Stimulated activated CD8-positive, alpha-beta memory T cell treated with anti-CD3 and anti-CD28 coated beads, Interleukin-7, amount 100 ng/mL, for 4 hours (primary cell): ENCODE results near the gene TMEM183A.
"Not testable (repeated sequence)": the region's sequence is repeated elsewhere in the genome, so short reads cannot be mapped to it uniquely, and the experiment has no call there.

ENCODE experiments used
- DNase-seq, 2 donors: peaks; one replicate each; pipeline ENCODE4 v3.0.0-alpha.2; 2020; ENCODE audit warnings: low read depth in 2 of 2

Gene TMEM183A

DNA sequence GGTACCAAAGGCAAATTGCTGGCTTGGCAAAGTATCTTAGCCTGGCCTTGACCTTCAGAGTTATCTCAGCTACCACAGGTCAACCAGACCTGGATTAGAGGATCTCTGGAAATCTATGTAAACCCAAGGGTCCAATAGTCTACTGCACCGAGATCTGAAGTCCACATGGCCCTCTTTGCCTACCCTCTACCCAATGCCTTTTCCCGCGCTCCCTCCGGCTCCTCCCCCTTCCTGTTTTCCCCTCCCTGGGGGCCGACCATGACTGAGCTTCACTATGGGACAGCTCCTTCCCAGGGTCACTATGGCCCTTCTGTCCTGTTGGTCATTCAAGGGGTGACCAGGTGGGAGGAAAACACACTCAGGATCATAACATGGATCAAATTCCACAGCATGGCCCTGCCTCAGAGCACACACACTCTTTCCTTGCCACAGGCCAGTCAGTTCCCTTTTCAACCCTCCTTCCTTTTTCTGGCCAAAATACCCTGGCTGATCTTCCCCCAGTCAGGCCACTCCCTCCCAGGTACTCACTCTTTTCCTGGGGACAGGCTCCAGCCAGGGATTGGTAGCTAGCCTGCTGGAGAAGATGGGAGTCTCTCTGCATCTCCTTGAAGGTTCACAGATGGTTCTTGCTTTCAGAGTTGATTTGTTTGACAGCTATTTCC is 19.1 kb upstream of the TMEM183A start:
- no peak for DNase-seq

DNA sequence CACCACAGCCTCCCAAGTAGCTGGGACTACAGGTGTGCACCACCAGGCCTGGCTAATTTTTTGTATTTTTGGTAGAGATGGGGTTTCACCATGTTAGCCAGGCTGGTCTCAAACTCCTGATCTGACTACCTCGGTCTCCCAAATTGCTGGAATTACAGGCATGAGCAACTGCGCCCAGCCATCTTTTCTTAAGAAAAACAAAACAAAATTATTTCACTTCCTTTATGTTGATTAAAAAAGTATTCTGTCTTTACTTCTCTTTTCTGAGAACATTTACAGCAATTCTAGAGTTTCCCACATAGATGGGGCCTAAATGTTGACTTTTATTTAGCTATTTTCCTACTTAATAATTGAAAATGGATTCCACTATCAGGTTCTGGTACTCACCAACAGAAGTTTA is 17.3 kb upstream of the TMEM183A start:
- DNase-seq, result no peak

DNA sequence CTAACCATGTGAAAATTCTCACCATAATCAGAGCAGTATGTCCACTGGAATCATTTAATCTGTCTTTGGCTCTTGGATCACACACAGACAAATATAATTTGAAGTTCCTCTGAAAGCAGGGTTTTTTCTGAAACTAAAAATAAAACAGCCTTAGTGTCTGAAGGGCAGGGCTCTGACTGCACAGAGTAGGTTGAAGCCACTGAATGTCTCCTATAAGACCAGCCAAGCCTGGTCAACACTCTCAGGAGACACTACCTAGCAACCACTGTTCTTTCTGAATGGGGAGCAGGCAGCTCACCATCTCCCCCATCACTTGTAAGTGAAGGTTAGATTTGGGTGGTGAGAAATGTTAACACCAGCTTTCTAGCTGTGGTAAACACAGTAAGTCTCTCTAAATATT is 16.1 kb upstream of the TMEM183A start:
- no peak for DNase-seq

DNA sequence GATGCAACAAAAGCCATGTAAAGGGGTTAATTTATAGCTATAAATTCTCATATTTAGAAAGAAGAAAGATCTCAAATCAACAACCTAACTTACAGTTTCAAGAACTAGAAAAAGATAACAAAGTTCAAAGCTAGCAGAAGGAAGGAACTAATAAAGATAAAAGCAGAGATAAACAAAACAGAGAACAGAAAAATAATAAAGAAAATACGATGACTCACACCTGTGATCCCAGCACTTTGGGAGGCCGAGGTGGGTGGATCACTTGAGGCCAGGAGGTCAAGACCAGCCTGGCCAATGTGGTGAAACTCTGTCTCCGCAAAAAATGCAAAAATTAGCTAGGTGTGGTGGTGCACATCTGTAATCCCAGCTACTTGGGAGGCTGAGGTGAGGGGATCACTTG is 12.4 kb upstream of the TMEM183A start:
- no peak for DNase-seq

DNA sequence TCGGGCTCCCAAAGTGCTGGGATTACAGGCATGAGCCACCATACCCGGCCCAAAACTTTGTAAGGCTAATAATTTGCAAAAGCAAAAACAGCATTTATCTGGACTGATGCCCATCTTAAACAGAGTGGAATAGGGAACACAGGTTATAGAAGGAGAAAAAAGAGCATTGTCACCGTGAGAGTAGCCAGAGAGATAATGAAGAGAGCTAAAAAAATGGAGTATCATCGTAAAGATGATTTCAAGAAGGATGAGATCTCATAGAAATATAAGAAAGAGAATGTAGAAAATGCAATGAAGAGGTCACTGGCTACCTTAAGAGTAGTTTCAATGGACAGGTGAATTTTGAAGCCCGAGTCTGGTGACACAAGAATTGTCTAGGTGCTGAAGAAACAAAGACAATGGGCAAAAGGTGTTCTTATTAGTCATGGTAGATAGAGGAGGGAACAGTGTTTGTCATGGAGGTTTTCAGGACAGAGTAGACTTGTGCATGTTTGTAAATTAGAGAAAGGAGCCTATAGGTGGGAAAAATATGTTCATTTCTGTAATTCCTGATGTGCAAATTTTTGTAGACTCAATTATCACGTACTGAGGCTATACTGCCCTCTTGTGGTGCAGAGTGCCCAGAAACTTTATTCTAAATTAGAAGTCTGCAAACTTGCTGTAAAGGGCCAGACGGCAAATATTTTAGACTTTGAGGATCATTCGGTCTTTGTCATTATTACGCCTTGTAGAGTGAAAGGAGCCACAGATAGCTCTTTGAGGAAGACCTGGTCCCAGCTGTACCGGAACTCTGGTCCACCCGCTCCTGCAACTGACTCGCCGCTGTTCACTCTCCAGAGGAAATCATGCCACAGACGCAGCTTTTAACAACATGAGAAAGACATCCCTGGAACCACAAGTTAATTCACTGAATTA is 8.1 kb upstream of the TMEM183A start:
- DNase-seq, result peak in 1 of 2 donors; percentile 38

DNA sequence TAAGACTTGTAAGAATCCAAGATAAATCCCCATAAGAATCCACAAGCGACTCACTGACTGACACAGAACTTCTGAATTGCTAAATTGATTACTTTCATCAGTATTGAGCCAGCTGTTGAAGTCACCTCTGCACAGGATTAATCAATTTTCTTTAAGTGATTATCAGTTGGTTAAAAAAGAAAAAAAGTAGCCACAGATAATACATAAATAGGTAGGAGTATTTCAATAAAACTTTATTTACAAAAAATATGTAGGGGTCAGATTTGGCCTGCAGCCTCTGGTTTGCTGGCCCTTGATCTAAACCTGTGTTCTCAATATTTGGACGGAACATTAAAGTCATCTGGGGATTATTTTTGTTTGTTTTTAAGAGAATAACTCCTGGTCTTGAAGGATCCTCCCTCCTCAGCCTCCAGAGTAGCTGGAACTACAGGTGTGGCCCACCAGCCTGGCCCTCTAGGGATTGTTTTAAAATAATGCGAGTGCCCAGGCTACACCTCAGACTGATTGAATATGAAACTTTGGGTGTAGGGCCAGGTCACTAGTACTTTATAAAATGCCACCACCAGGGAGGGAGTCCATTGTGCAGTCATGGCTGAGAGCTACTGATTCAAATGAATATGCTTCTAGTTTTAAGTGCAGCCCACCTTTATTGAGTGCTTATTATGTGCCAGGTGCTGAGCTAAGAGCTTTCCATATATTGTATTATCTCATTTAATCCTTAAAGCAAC is 6.8 kb upstream of the TMEM183A start:
- DNase-seq, result no peak

DNA sequence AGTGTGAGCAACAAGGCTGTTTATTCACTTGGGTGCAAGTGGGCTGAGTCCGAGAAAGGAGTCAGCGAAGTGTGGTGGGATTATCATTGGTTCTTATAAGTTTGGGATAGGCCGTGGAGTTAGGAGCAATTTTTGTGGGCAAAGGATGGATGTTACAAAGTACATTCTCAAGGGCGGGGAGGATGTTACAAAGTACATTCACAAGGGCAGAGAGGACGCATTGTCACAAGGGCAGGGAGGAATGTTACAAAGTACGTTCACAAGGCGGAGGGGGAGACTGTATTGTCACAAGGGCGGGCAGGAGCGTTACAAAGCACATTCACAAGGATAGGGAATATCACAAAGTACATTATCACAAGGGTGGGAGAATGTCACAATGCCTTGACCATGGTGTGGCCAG is 5.2 kb upstream of the TMEM183A start:
- DNase-seq, result no peak

DNA sequence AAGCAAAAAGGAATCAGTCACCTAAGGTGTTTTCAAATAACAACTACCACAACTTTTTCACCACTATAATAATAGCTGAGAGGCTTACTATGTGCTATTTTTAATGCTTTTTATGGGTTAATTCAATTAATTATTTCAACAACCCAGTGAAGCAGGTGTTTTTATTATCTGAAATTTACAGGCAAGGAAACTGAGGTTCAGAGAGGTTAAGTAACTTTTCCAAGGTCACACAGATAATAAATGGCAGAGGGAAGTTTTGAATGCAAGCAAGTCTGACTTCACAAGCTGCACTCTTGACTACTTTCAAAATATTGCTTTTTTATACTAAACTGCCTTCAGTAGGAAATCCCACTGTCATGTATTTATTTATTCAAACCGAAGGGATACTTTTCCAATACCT is 4.2 kb upstream of the TMEM183A start:
- DNase-seq, result no peak

DNA sequence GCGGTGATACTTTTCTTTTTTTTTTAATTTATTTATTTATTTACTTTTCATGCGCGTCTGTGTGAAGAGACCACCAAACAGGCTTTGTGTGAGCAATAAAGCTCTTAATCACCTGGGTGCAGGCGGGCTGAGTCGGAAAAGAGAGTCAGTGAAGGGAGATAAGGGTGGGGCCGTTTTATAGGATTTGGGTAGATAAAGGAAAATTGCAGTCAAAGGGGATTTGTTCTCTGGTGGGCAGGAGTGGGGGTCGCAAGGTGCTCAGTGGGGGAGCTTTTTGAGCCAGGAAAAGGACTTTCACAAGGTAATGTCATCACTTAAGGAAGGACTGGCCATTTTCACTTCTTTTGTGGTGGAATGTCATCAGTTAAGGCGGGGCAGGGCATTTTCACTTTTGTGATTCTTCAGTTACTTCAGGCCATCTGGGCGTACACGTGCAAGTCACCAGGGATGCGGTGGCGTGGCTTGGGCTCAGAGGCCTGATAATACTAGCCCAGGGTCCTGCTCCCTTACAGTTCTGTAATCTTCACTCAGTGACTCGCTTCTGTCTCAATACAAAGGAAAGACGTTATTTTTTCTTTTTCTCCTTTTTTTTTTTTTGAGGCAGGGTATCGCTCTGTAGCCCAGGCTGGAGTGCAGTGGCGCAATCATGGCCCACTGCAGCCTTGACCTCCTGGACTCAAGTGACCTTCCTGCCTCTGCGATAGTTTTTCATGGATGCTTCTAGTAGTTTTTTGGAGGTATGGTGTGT is 1.6 kb upstream of the TMEM183A start:
- DNase-seq, result not testable (repeated sequence)

DNA sequence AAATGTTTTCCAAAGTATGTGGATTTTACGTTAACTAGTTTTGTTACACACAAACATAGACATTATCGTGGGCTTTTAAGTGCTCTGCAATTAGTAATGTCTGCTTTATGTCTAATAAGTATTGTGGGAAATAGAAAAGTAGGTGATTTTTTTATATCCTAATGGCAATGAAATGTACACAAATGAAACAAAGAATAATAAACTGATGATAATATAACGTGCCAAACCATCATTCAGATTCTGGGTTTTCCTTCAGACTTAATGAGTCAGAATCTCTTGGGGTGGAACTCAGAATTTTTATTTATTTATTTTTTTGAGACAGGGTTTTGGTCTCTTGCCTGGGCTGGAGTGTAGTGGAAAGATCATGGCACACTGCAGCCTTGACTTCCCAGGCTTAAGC is 2.0 kb downstream of the TMEM183A start:
- DNase-seq, result no peak

DNA sequence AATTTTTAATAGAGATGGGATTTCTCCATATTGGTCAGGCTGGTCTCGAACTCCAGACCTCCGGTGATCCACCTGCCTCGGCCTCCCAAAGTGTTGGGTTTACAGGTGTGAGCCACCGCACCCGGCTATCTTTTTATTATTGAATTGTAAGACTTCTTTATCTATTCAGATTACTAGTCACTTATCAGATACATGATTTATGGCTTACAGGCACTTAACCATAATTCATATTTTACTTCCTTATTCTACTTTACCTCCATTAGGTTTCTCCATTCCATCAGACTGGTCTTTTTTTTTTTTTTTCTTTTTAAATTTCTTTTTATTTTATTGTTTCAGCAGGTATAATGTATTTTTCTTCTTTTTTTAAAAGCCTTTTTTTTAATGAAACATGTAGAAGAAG is 4.4 kb downstream of the TMEM183A start:
- no peak for DNase-seq

DNA sequence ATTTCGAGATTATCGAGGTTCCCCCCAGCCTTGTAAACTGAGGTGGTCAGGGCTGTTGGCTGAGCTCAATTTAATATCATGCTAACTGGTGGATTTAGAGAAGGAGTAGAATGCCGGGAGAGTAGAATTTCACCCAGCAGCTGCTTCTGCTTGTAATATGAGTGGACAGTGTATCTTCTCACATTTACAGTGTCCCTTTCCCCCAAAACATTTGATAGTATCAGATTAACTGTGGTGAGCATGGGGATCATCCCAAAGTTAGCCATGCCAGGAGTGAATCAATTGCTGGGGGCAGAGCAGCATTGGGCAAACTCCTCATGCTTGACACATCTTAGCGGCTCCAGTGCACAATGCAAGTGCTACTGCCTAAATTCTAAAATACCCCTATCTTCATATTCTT is 9.9 kb downstream of the TMEM183A start:
- no peak for DNase-seq

DNA sequence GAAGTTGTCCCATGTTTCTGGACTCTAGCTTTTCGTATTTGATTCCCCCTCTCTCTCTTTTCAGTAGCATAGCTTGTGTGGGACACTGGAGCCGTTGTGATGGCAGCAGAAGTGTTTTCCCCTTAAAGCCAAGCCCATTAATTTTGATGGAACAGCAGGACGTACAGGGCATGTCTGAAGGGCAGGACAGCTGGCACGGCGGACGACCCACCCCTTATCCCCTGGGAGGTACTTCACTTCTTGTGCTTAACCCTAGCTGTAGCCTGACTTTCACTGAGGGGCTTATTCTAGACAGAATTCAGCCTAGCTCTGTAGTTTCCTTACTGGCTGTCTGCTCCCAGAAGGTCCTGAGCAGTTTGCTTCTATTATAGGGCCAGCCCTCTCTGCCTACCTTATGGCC is 10.5 kb downstream of the TMEM183A start:
- DNase-seq, result no peak

DNA sequence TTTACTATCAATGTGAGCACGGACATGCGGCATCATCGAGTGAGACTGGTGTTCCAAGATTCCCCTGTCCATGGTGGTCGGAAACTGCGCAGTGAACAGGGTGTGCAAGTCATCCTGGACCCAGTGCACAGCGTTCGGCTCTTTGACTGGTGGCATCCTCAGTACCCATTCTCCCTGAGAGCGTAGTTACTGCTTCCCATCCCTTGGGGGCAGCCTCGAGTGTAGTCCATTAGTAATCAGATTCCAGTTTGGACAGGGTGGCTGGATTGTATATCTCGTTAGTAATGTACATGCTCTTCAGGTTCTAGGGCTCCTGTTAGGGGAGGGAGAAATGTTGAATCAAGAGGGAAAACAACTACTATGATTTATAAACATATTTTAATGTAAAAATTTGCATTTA is 15.7 kb downstream of the TMEM183A start:
- DNase-seq, result not testable (repeated sequence)

DNA sequence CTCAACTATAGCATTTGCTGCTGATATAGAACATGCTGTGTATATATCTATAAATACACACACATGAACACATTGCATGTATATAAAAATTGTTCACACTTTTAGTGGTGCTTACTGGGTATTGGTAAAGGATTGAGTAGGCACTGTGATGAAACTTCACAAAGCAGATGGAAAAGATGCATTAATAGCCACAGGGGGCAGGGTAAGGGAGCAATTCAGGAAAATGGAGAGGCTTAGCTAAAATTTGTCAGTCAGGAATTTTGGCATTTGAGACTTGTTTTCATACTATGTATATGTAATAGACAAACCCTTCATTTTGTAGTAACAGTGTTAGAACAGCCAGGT is 18.5 kb downstream of the TMEM183A start:
- DNase-seq, result no peak

DNA sequence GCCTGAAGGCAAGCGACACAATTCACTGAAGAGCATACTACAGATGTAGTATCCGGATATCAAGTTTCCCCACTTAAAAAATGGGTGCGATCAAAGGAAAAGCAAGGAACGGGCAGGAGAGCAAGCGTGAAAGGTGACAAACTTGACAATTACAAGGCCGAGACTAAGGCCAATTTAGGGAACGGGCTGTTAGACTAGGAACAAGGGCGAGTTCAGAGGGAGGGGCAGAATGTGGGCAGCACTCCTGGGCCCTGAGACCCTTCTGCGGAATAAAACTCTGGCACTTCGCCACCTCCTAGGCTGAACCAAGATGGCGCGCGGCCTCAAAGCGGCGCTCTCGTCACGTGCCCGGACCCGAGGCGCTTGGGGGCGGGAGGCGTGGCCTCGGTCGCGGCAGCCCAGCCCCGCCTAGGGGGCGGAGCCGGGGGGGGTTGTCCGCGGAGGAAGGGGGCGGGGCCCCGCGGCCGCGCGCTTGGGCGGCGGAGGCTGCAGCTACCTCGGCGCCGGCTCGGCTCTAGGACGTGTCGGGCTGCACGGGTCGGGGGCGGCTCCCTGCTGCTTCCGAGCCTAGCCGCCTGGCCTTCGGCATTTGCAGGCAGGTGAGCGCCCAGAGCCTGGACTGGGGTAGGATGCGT is 19.0 kb downstream of the TMEM183A start, which contains the start of gene PPFIA4:
TSS of gene PPFIA4 (plus strand) at position 461 of the 635 bp plus-strand sequence. CDS start 12,518 bp downstream, outside the sequence.
- peak; percentile 65 to 82 for DNase-seq

DNA sequence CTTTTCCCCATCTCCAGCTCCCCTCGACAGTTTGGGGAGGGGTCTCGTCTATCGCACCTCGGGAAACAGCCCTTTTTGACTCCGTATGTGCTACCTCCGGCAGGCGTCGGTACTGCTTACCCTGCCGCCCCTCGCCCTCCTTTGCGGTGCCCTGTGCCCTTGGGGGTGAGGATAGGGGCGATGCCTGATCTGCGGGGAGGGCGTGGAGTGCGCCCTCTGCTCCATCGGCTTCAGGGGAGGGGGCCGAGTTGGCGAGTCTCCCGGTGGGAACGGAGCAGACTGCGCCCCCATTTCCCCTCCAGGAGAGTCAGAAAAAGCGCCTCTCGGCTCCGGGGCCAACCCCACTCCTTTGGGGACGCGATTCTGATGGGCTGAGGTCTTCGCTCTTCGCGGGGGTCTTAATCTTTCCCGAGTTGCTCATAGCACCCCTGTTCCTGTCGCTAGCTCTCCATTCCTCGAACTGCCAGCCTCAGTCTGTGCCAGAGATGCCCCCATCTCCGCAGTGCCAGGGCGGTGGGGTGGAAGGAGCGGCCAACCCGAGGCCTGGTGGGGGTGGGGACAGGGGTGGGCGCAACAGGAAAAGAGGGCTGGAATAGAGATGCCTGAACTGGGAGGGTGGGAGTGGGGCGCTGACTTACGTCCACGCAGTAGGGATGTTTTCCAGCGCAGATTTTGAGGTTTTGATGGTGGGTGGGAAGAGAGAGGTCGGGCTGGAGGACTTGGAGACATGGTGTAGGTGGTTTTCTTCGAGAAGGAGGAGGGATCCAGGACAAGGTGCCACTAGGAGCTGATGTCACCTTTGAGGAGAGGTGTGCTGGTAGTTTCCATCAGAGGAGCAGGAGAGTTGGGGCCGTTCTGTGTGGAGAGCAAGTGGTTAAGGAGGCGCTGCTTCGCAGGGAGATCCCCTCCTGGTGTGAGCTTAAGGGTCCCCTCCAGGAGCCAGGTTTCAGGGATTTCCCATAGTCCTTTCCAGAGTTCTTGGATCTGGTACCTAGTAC is 19.8 kb downstream of the TMEM183A start:
- no peak for DNase-seq

DNA sequence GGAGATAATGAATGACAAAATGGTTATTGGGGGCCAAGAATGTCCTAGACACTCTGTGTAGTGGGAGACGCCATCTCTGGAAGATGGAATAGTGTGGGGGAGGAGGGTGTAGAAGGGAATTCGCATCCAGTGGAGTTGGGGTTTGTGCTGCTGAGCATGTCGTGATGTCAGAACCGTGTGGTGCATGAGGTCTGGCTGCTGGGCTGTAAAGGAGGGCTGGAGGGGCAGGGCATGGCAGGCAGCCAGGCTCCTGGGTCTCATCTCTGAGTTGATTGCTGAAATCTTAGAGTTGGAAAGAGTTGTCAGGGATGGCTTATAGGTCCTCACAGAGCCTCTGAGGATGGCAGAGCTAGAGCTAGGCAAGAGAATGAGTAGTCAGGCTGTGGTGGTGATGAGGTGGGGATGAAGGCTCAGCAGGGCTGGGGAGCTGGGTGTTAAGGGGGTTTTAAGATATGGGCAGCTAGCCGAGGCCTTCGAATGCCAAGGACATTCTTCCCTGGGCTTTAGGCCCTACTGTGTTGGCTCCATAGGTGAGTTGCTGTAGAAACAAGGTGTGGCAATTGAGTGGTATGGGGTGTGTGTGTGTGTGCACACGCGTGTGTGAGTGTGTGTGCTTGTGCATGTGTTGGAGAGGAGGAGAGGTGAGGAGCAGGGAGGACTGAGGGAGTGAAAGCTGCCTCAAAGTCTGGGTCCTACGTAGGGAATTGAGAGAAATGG is 21.1 kb downstream of the TMEM183A start:
- no peak for DNase-seq

DNA sequence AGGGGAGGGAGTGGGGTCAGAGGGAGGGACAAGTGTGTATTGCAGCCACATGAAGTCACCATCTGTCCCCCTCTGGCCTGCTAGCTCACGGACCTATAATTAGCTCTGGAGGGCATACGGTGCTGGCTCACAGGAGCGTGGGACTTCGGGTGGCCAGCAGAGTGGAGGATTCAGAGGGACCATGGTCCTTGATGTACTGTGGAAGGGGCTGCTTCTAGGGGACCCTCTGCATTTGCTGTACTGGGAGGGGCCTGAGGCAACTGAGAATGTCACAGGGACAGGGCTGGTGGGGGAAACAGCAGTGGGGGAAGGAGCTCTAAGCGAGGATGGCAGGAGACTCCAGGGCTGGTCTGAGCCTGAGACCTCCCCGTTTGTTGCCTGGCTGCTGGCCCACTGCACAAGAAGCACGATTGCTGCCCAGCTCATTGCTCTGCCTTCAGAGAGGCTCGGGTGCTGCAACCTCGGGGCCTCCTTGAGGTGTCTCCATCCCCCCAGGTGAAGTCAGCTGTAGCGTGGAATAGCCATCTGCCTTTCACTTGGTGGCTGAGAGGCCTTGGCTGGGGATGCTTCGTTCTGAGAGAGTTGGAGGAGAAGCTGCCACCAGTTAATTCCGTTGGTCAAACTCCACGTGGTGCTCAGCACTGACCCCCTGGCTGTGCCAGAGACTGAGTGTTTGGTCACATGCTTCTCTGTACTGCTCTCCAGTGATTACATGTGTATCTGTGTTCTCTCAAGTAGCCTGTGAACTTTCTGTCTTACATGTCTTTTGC is 21.8 kb downstream of the TMEM183A start:
- no peak for DNase-seq
